ENCODE measurements around the gene OTOP1.
A peak's percentile ranks its signal among the peaks of the same experiment; 100 is the strongest.

- TF ChIP-seq, protein P1, sequence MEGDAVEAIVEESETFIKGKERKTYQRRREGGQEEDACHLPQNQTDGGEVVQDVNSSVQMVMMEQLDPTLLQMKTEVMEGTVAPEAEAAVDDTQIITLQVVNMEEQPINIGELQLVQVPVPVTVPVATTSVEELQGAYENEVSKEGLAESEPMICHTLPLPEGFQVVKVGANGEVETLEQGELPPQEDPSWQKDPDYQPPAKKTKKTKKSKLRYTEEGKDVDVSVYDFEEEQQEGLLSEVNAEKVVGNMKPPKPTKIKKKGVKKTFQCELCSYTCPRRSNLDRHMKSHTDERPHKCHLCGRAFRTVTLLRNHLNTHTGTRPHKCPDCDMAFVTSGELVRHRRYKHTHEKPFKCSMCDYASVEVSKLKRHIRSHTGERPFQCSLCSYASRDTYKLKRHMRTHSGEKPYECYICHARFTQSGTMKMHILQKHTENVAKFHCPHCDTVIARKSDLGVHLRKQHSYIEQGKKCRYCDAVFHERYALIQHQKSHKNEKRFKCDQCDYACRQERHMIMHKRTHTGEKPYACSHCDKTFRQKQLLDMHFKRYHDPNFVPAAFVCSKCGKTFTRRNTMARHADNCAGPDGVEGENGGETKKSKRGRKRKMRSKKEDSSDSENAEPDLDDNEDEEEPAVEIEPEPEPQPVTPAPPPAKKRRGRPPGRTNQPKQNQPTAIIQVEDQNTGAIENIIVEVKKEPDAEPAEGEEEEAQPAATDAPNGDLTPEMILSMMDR (IDR thresholded peaks at IDR 0.05; ENCODE audit: poor library complexity, severe bottlenecking) = peak; percentile 46
- TF ChIP-seq SMC3 (conservative IDR thresholded peaks at IDR 0.05; ENCODE audit: poor library complexity) (no peak), POLR2AphosphoS5 (IDR thresholded peaks at IDR 0.05) (peak; percentile 98)
Observed at GRCh38 chr4:4248029-4248884, 21.5 kb upstream of the OTOP1 start, which contains the start of gene TMEM128.

Measured in neural cell (in vitro differentiated cells).